ENCODE data around the gene RAB6B.
"Not testable (repeated sequence)": the region's sequence is repeated elsewhere in the genome, so short reads cannot be mapped to it uniquely, and the experiment has no call there.

Gene RAB6B

GRCh38 chr3:133804896-133805295 lies 90.8 kb downstream of the RAB6B start:
- DNase-seq = no peak

- peak; percentile 9 to 57 for DNase-seq
Measured at GRCh38 chr3:133803469-133803868, 92.2 kb downstream of the RAB6B start.

GRCh38 chr3:133799794-133800585 lies 95.7 kb downstream of the RAB6B start:
- peak; percentile 35 to 53 for DNase-seq

- DNase-seq = no peak
Measured at GRCh38 chr3:133797396-133798105, 98.1 kb downstream of the RAB6B start.

- no peak for DNase-seq
Measured at GRCh38 chr3:133792171-133792763, 103.4 kb downstream of the RAB6B start.

- no peak for DNase-seq
Measured at GRCh38 chr3:133788024-133788423, 107.7 kb downstream of the RAB6B start.

- DNase-seq = no peak
Measured at GRCh38 chr3:133783762-133784161, 111.9 kb downstream of the RAB6B start.

GRCh38 chr3:133782454-133782853 lies 113.2 kb downstream of the RAB6B start:
- DNase-seq = no peak

- no peak for DNase-seq
Measured at GRCh38 chr3:133781570-133781969, 114.1 kb downstream of the RAB6B start.

GRCh38 chr3:133780756-133781155 lies 114.9 kb downstream of the RAB6B start:
- not testable (repeated sequence) for DNase-seq

- no peak for DNase-seq
Measured at GRCh38 chr3:133779626-133780203, 116.0 kb downstream of the RAB6B start.

GRCh38 chr3:133777807-133778568 lies 117.7 kb downstream of the RAB6B start:
- DNase-seq = no peak

- DNase-seq = no peak
Measured at GRCh38 chr3:133776794-133777438, 118.8 kb downstream of the RAB6B start.

GRCh38 chr3:133775835-133776234 lies 119.8 kb downstream of the RAB6B start:
- no peak for DNase-seq

- no peak for DNase-seq
Measured at GRCh38 chr3:133775309-133775708, 120.4 kb downstream of the RAB6B start.
